ENCODE data around the gene IGFBPL1. TPM values are rescaled to one million over a fixed set of nuclear protein-coding genes. Genes with fewer than 3 reads are reported as not detected.

IGFBPL1 gene
- total and polyA plus RNA-seq, 8 donors: 0.12 to 2.2 (median 0.72) TPM

DNA sequence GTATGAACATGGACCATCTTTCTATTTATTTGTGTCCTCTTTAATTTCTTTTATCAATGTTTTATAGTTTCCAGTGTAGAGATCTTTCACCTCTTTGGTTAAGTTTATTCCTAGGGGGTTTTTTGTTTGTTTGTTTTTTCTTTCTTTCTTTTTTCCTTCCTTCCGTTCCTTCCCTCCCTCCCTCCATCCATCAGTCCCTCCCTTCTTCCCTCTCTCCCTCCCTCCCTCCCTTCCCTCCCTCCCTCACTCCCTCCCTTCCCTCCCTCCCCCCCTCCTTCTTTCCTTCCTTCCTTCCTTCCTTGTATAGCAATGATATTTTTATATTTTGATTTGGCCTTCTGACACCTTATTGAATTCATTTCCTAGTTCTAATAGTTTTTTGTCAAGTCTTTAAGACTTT lies 23.4 kb upstream of the IGFBPL1 start:
- WGBS, 2 donors: 72 to 80% methylated on average over 1 of the region's 1 CpG
- no peaks in the 10 kb centered on the region for H3K27me3 ChIP-seq
- H3K36me3 ChIP-seq: no peaks in the 10 kb centered on the region
- ATAC-seq: no peak
- no peak overlapping the region for H3K27ac ChIP-seq
- H3K9me3 ChIP-seq: no peaks in the 10 kb centered on the region
- no peak for FAIRE-seq
- no peak overlapping the region for H3K4me3 ChIP-seq
- no peak for DNase-seq
- TF ChIP-seq, protein P1, sequence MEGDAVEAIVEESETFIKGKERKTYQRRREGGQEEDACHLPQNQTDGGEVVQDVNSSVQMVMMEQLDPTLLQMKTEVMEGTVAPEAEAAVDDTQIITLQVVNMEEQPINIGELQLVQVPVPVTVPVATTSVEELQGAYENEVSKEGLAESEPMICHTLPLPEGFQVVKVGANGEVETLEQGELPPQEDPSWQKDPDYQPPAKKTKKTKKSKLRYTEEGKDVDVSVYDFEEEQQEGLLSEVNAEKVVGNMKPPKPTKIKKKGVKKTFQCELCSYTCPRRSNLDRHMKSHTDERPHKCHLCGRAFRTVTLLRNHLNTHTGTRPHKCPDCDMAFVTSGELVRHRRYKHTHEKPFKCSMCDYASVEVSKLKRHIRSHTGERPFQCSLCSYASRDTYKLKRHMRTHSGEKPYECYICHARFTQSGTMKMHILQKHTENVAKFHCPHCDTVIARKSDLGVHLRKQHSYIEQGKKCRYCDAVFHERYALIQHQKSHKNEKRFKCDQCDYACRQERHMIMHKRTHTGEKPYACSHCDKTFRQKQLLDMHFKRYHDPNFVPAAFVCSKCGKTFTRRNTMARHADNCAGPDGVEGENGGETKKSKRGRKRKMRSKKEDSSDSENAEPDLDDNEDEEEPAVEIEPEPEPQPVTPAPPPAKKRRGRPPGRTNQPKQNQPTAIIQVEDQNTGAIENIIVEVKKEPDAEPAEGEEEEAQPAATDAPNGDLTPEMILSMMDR (IDR thresholded peaks at IDR 0.05): no peak
- intact Hi-C loops (cut with DNase I): no loop called here
- no peaks in the 10 kb centered on the region for H3K4me1 ChIP-seq

DNA sequence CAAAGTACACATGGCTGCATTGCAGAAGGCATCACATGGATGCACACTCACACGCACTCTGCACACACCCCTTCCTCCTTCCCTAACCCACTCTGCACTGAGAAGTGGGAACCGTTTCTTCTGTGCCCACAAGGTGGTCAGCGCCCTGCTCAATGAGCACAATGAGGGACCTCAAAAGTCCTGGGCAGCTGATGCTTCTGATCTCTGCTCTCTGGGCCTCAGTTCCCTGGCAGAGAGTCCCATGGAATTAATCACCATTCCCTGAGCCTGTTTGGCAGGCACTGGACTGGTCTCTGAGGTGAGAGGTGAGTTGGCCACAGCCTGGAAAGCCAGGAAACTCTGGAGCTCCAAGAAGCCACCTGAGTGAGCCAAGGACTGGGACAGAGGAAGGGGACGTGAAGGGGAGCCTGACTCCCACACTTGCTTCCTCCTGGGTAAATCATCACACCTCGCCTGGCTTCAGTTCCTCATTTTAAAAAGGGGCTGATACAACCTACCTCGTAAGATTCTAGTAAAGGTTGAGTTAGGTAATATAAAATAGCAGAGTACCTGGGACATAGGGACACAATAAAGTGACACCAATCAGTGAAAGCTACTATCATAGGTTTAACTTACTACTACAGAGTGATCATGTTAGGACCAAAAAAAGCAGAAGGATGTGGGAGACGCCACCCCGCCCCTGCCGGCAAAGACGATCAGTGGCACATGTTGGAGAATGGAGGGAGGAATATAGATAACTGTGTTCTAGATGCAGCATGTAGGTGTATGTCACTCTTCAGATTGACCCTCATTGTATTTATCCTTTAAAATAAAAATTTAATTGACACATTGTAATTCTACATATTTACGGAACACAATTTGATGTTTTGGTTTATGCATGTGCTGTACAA lies 21.1 kb upstream of the IGFBPL1 start:
- 71 to 89% methylated on average over 11 of the region's 11 CpGs for WGBS, 2 donors
- no peaks in the 10 kb centered on the region for H3K4me1 ChIP-seq
- ATAC-seq (no peak), DNase-seq (no peak), FAIRE-seq (no peak)
- no peaks in the 10 kb centered on the region for H3K36me3 ChIP-seq
- H3K27me3 ChIP-seq: no peaks in the 10 kb centered on the region
- H3K27ac ChIP-seq: no peak overlapping the region
- intact Hi-C loops (cut with DNase I): no loop called here
- no peak overlapping the region for H3K4me3 ChIP-seq
- TF ChIP-seq, protein P1 (IDR thresholded peaks at IDR 0.05): no peak
- H3K9me3 ChIP-seq: no peaks in the 10 kb centered on the region

DNA sequence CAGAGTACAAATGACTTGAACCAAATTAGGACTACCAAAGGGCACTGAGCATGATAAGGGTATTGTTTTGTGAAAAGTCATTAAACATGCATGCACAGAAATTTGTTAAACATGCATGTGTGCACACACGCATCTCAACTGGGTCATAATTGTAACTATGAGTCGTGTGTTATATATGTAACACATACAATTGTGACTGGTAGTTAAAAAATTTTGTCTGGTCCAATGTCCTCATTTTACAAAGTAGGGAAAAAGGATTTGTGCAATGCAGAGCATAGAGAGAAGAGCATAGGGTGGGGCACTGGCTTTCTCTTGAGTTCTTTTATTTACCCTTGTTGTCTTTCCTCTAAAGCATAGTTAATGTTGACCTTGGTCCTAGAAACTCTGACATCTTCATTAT lies 19.3 kb upstream of the IGFBPL1 start:
- Histone ChIP-seq H3K4me1 (no peaks in the 10 kb centered on the region), H3K36me3 (no peaks in the 10 kb centered on the region), H3K9me3 (no peaks in the 10 kb centered on the region), H3K27ac (no peak overlapping the region), H3K27me3 (no peaks in the 10 kb centered on the region), H3K4me3 (no peak overlapping the region)
- FAIRE-seq (no peak), ATAC-seq (peak in 1 of 4 donors; percentile 8), DNase-seq (no peak)
- intact Hi-C loops (cut with DNase I): no loop called here
- TF ChIP-seq, protein P1 (IDR thresholded peaks at IDR 0.05): no peak
- 41 to 94% methylated on average over 2 of the region's 2 CpGs for WGBS, 2 donors

DNA sequence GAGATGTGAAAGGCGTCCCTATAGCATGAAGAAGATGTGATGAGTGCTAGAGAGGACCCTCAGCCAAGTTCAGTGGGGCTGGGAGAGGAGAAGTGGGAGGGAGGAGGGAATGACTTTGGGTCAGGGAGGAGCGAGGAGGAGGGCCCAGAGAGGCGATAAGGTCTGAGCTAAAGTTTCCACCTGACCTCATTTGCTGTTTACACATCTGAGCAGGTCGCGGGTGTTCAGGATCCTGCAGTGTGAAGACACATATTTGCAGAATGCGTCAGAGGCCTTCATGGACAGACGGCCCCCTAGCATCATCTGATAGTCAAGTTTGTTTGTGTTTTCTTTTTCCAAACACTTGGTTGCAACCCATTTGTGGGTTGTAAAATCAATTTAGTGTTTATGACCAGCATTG lies 18.9 kb upstream of the IGFBPL1 start:
- intact Hi-C loops (cut with DNase I): no loop called here
- Histone ChIP-seq H3K9me3 (no peaks in the 10 kb centered on the region), H3K4me3 (no peak overlapping the region), H3K4me1 (no peaks in the 10 kb centered on the region), H3K36me3 (no peaks in the 10 kb centered on the region), H3K27me3 (no peaks in the 10 kb centered on the region), H3K27ac (no peak overlapping the region)
- 33 to 37% methylated on average over 7 of the region's 7 CpGs for WGBS, 2 donors
- peak; percentile 85 to 95 (median 86) for ATAC-seq
- FAIRE-seq: no peak
- TF ChIP-seq, protein P1 (IDR thresholded peaks at IDR 0.05): no peak
- DNase-seq: peak in 3 of 6 donors; percentile 25 to 62 (median 34)
